ENCODE measurements around the gene ACAP2.
"Not testable (repeated sequence)": the region's sequence is repeated elsewhere in the genome, so short reads cannot be mapped to it uniquely, and the experiment has no call there.

Gene ACAP2

GRCh38 chr3:195441992-195442572 is 738 bp downstream of the ACAP2 start:
- DNase-seq: peak; percentile 17

- DNase-seq: no peak
Observed at GRCh38 chr3:195441476-195441991, 1.3 kb downstream of the ACAP2 start.

GRCh38 chr3:195441051-195441450 is 1.8 kb downstream of the ACAP2 start:
- no peak for DNase-seq

GRCh38 chr3:195440379-195440778 is 2.4 kb downstream of the ACAP2 start:
- DNase-seq: no peak

- no peak for DNase-seq
Observed at GRCh38 chr3:195438371-195438770, 4.4 kb downstream of the ACAP2 start.

GRCh38 chr3:195425849-195426248 is 17.0 kb downstream of the ACAP2 start:
- DNase-seq: no peak

GRCh38 chr3:195423818-195424217 is 19.0 kb downstream of the ACAP2 start:
- DNase-seq: no peak

- no peak for DNase-seq
Observed at GRCh38 chr3:195421400-195421799, 21.4 kb downstream of the ACAP2 start.

GRCh38 chr3:195416795-195417194 is 26.0 kb downstream of the ACAP2 start:
- DNase-seq: no peak

GRCh38 chr3:195411836-195412235 is 31.0 kb downstream of the ACAP2 start:
- DNase-seq: no peak

- DNase-seq: no peak
Observed at GRCh38 chr3:195410546-195410945, 32.3 kb downstream of the ACAP2 start.

GRCh38 chr3:195407531-195408409 is 35.0 kb downstream of the ACAP2 start:
- DNase-seq: no peak

GRCh38 chr3:195405651-195406050 is 37.2 kb downstream of the ACAP2 start:
- no peak for DNase-seq

- no peak for DNase-seq
Observed at GRCh38 chr3:195403841-195404408, 38.9 kb downstream of the ACAP2 start.

GRCh38 chr3:195403244-195403643 is 39.6 kb downstream of the ACAP2 start:
- no peak for DNase-seq

GRCh38 chr3:195401943-195402342 is 40.9 kb downstream of the ACAP2 start:
- no peak for DNase-seq

GRCh38 chr3:195398460-195398859 is 44.4 kb downstream of the ACAP2 start:
- DNase-seq: not testable (repeated sequence)

- no peak for DNase-seq
Observed at GRCh38 chr3:195397524-195397923, 45.3 kb downstream of the ACAP2 start.

- no peak for DNase-seq
Observed at GRCh38 chr3:195395208-195395816, 47.5 kb downstream of the ACAP2 start.

GRCh38 chr3:195394700-195395099 is 48.1 kb downstream of the ACAP2 start:
- DNase-seq: no peak

- no peak for DNase-seq
Observed at GRCh38 chr3:195394024-195394423, 48.8 kb downstream of the ACAP2 start.

- DNase-seq: no peak
Observed at GRCh38 chr3:195388380-195388779, 54.4 kb downstream of the ACAP2 start.

- no peak for DNase-seq
Observed at GRCh38 chr3:195386739-195387138, 56.1 kb downstream of the ACAP2 start.
